Measurements from ENCODE around the gene KRTAP12-1.

Gene KRTAP12-1

DNA sequence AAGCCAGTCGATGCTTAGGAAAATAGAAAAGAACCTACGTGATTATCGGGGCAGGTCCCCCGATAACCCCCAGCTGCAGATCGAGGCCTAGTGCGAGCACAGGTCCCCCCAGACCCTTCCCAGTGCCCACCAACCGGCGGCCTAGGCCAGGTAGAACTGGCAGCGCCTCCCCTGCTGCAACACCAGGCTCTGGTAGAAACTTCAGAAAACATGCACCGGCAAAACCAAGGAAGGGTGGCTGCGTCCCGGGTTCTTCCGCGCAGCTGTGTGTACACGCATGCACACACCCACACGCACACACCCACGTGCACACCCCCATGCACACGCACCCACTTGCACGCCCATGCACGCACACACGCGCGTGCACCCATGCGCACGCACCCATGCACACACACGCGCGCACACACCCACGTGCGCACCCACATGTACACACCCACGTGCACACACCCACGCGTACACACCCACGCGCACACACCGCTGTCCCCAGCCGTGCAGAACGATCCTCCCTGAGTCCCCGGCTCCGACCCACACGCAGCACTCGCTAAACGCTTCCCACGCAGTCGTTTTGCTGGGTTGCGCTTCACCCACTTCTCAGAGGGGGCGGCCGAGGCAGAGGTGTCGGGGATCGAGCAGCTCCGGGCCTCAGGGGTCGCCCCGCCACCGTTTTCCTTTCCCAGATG is 24.2 kb upstream of the KRTAP12-1 start:
- no peak for TF ChIP-seq CTCF (IDR thresholded peaks at IDR 0.05; ENCODE audit: low read depth, low read length)
- DNase-seq (ENCODE audit: extremely low read depth, low read depth): no peak

GRCh38 chr21:44704636-44705001 is 22.7 kb upstream of the KRTAP12-1 start:
- DNase-seq (ENCODE audit: extremely low read depth, low read depth): no peak

GRCh38 chr21:44703731-44704635 is 22.0 kb upstream of the KRTAP12-1 start:
- TF ChIP-seq CTCF (IDR thresholded peaks at IDR 0.05; ENCODE audit: low read depth, low read length): no peak
- no peak for DNase-seq (ENCODE audit: extremely low read depth, low read depth)

More at GRCh38 chr21:44704636-44705001, 22.7 kb upstream of the KRTAP12-1 start:
- no peak for TF ChIP-seq CTCF (IDR thresholded peaks at IDR 0.05; ENCODE audit: low read depth, low read length)

DNA sequence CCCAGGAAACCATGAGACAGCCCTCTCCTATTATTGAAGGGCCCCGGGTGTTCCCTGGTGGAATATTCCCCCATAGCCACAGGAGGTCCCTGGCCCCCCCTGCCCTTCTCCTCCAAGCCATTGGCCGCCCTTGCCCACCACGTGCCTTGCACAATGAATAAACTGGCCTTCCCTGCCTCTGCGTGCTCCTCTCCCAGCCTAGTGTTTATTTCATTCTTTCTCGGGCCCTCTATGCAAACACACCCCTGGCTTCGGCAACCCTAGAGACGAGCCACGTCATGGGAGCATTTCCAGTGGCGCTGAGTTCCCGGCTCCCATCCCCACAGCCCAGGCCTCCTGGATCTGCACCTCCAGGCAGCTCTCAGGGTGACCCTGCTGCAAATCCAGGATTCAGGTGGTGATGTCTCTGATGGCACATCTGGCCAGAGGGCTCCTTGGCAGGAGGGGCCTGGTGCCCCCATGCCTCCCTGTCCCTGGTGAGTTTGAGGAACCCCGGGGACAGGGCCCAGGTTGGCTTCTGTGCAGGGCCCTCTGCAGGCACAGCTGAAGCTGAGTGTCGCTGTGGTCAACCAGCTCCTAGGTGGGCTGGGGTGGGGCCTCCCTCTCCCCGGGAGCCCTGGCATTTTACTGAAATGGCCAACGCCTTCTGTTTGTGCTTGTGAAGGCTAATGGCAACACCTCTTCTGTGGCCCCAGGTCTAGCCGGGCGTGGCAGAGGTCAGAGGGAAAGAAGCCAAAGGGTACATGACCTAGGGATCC is 21.2 kb upstream of the KRTAP12-1 start:
- TF ChIP-seq CTCF (IDR thresholded peaks at IDR 0.05; ENCODE audit: low read depth, low read length): no peak
- DNase-seq (ENCODE audit: extremely low read depth, low read depth): no peak

- TF ChIP-seq CTCF (IDR thresholded peaks at IDR 0.05; ENCODE audit: low read depth, low read length): no peak
- DNase-seq (ENCODE audit: extremely low read depth, low read depth): no peak
Observed at GRCh38 chr21:44702111-44702972, 20.4 kb upstream of the KRTAP12-1 start.

DNA sequence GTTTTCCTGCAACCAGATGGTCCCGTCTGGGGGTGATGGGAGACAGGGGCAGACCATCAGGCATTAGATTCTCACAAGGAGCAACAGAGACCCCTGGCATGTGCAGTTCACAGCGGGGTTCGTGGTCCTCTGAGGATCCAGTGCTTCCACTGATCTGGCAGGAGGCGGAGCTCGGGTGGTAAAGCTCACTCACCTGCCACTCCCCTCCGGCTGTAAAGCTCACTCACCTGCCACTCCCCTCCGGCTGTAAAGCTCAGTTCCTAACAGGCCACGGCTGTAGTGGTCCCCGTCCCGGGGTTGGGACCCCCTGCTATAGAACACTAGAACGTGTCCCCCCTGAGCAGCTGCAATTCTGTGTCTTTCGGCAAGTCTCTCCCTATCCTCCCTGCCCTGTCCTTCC is 19.6 kb upstream of the KRTAP12-1 start:
- no peak for DNase-seq (ENCODE audit: extremely low read depth, low read depth)
- no peak for TF ChIP-seq CTCF (IDR thresholded peaks at IDR 0.05; ENCODE audit: low read depth, low read length)

All from AG09319 (cell line).